Calu3 (cell line): ENCODE data around the gene ASB12. TPM values are rescaled to one million over a fixed set of nuclear protein-coding genes. Genes with fewer than 3 reads are reported as not detected.

Experiments
- BruUV-seq: library from RNA; stranded (reverse); fragments of 400-500 nt; replicated peaks from 2 replicates; lab custom pipeline; 2021; lab: Mats Ljungman, UMichigan
- CTCF ChIA-PET: fragments of 300-600 bp; sonication (Branson Sonifier 250); formaldehyde crosslinking; loops from one replicate; lab custom pipeline; 2022; ENCODE audit warnings: antibody characterized with exemption; lab: Charles Lee
- DNase-seq: peaks from one replicate; pipeline ENCODE4 v3.0.0; 2022
- H3K27ac Mint-ChIP-seq: one replicate; pipeline ENCODE4 v1.8.0; 2022; ENCODE audit warnings: mixed read lengths; ENCODE audit not compliant: unreplicated experiment
- H3K27me3 Mint-ChIP-seq: one replicate; pipeline ENCODE4 v1.8.0; 2022; ENCODE audit warnings: mixed read lengths; ENCODE audit not compliant: unreplicated experiment
- H3K36me3 Mint-ChIP-seq: one replicate; pipeline ENCODE4 v1.8.0; 2022; ENCODE audit warnings: mild to moderate bottlenecking, moderate library complexity, mixed read lengths; ENCODE audit not compliant: insufficient read depth, unreplicated experiment
- H3K4me1 Mint-ChIP-seq: one replicate; pipeline ENCODE4 v1.8.0; 2022; ENCODE audit warnings: mild to moderate bottlenecking, low read depth, mixed read lengths; ENCODE audit not compliant: unreplicated experiment
- H3K4me3 Mint-ChIP-seq: one replicate; pipeline ENCODE4 v1.8.0; 2022; ENCODE audit warnings: mild to moderate bottlenecking, low read depth, moderate library complexity, mixed read lengths; ENCODE audit not compliant: unreplicated experiment
- H3K9me3 Mint-ChIP-seq: one replicate; pipeline ENCODE4 v1.8.0; 2022; ENCODE audit warnings: low read depth, mixed read lengths; ENCODE audit not compliant: unreplicated experiment
- CTCF ChIP-seq: fragments of 200-600 bp; IDR thresholded peaks from one replicate; pipeline ENCODE4 v1.8.0; 2022; ENCODE audit warnings: antibody characterized with exemption; ENCODE audit not compliant: unreplicated experiment
- intact Hi-C: fragments of 100-400 bp; cut with micrococcal nuclease; formaldehyde crosslinking; loops from one replicate; pipeline ENCODE4 v1.10.0; 2022; ENCODE audit not compliant: unreplicated experiment
- total RNA-seq: library from RNA; stranded (reverse); gene quantifications from 2 replicates; pipeline ENCODE4 v1.2.3, GENCODE V29; 2022

Gene ASB12
- total RNA-seq, 1 experiment from 2014 or later = not detected

- no TSS peak for BruUV-seq
- DNase-seq = no peak
- Mint-ChIP-seq H3K9me3 (no peaks in the 10 kb centered on the region), H3K27me3 (no peaks in the 10 kb centered on the region), H3K4me3 (no peak overlapping the region), H3K36me3 (peaks cover 7% of the 10 kb centered on the region), H3K4me1 (no peaks in the 10 kb centered on the region), H3K27ac (no peak overlapping the region)
- TF ChIP-seq CTCF = no peak
- CTCF ChIA-PET = no interaction called here
- intact Hi-C loops = no loop called here
Measured at GRCh38 chrX:64190136-64190740, 40.2 kb downstream of the ASB12 start.

DNA sequence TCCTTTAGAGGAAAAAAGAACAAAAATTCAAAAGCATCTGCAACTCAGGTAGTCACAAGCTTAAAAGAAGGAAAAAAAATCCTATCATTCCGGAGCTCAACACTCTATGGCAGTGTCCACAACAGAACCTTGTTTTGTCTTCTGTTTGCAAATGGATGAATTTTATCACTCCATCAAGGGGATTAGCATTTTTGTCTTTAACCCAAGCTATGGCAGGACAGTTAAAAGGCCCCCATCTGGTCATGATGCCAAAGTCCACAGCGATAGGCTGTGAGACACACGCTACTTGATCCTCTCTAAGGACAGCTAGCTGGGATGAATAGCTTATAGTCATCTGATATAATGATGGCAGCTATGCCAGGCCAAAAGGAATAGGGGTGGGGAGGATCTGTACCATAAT, 41.5 kb downstream of the ASB12 start:
- H3K27me3 Mint-ChIP-seq = no peaks in the 10 kb centered on the region
- DNase-seq = no peak
- H3K4me3 Mint-ChIP-seq = no peak overlapping the region
- no peaks in the 10 kb centered on the region for H3K4me1 Mint-ChIP-seq
- H3K9me3 Mint-ChIP-seq = no peaks in the 10 kb centered on the region
- no peak overlapping the region for H3K27ac Mint-ChIP-seq
- TF ChIP-seq CTCF = no peak
- BruUV-seq = no TSS peak
- peaks cover 7% of the 10 kb centered on the region for H3K36me3 Mint-ChIP-seq
- CTCF ChIA-PET = no interaction called here
- intact Hi-C loops = no loop called here

DNA sequence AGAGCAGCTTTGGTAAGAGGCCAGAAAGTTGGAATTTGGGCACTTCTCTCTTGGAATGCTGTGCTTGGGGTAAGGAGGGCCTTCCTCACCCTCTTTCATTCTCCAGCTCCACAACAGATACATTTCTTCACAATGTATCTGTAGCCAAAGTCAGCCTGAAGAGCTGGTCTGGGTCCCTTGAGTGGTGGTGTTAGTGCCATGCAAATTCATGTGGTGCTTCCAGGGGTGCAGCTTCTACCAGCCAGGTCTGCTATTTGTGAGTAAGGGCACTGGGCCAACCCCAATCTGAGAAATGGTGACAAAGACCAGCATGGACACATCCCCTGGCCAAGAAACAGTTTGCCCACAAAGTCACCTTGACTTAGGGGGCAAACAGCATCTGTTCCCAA, 42.7 kb downstream of the ASB12 start:
- CTCF ChIA-PET = no interaction called here
- H3K27ac Mint-ChIP-seq = no peak overlapping the region
- H3K36me3 Mint-ChIP-seq = peaks cover 7% of the 10 kb centered on the region
- TF ChIP-seq CTCF = no peak
- no peaks in the 10 kb centered on the region for H3K9me3 Mint-ChIP-seq
- no peak for DNase-seq
- H3K27me3 Mint-ChIP-seq = no peaks in the 10 kb centered on the region
- intact Hi-C loops = no loop called here
- H3K4me1 Mint-ChIP-seq = no peaks in the 10 kb centered on the region
- no TSS peak for BruUV-seq
- H3K4me3 Mint-ChIP-seq = no peak overlapping the region

DNA sequence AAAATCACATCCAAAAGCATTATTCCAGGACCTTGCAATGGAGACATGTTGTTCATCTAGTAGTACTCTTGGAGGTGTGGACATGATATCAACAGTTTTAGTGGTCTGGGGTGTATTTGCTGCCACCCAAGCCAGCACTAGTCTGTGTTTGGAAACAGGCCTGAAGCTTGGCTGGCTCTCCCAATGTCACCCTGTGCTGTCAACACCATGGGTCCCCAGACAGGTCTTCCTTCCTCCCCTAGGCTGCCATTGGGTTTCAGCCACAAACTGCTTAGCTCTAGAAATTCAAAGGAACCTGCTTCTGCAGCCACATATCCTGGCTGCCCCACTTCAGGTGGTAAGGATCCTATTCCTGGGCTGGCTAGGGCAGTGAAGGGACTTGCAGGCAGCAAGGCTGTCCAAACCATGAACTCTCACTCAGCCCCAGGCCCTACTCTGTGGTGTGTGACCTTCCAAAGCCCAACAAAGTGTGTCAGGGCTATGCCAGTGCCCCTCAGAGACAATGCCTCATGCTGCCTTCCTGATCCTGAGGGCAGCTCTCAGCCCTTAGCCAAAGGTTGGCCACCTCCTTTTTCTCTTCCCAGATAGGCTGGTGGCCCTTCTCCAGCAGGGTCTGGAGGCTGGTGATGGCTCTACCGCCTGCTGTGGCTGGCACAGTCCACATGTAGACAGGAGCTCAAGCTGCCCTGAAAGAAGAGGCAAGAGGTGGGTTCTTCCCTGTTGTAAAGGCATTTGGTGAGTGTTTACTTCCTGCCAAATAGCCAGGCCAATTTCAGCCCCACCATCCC, 43.2 kb downstream of the ASB12 start:
- Mint-ChIP-seq H3K4me3 (no peak overlapping the region), H3K4me1 (no peaks in the 10 kb centered on the region), H3K36me3 (peaks cover 7% of the 10 kb centered on the region), H3K27me3 (no peaks in the 10 kb centered on the region), H3K27ac (no peak overlapping the region), H3K9me3 (no peaks in the 10 kb centered on the region)
- DNase-seq = no peak
- no peak for TF ChIP-seq CTCF
- intact Hi-C loops = no loop called here
- BruUV-seq = no TSS peak
- CTCF ChIA-PET = no interaction called here
